SK-N-MC (cell line): Measurements from ENCODE around the gene LINC01488.

Experiments
- DNase-seq: peaks from one replicate; pipeline ENCODE4 v3.0.0-alpha.2; 2011; ENCODE audit warnings: low read depth, low spot score
- H3K27ac ChIP-seq: fragments of 200-600 bp; sonication (generic); 2 replicates; pipeline ENCODE4 v1.5.1; 2016; ENCODE audit warnings: mixed run types
- H3K36me3 ChIP-seq: fragments of 200-600 bp; sonication (generic); 2 replicates; pipeline ENCODE4 v1.6.1; 2017; ENCODE audit warnings: antibody characterized with exemption, low read length, mixed read lengths; ENCODE audit not compliant: insufficient read depth
- H3K4me3 ChIP-seq: fragments of 200-600 bp; sonication (generic); 2 replicates; pipeline ENCODE4 v1.5.1; 2016
- H3K9ac ChIP-seq: fragments of 200-600 bp; sonication (generic); 2 replicates; pipeline ENCODE4 v1.8.0; 2017; ENCODE audit warnings: mixed run types, mixed read lengths; ENCODE audit not compliant: insufficient read length
- H3K9me3 ChIP-seq: fragments of 200-600 bp; sonication (generic); 2 replicates; pipeline ENCODE4 v1.6.1; 2017; ENCODE audit warnings: low read depth, mild to moderate bottlenecking, antibody characterized with exemption, low read length, moderate library complexity, mixed read lengths
- EZH2 ChIP-seq: fragments of 200-600 bp; sonication (generic); IDR thresholded peaks from one replicate; pipeline ENCODE4 v1.6.1; 2017; ENCODE audit warnings: antibody characterized with exemption
- FOXP2 ChIP-seq: optimal IDR thresholded peaks from 2 replicates; pipeline ENCODE3; 2011; ENCODE audit warnings: mild to moderate bottlenecking, moderate library complexity; ENCODE audit not compliant: insufficient read depth; ENCODE audit errors: extremely low read length, control extremely low read depth
- POLR2AphosphoS5 ChIP-seq: IDR thresholded peaks from 2 replicates; pipeline ENCODE4 v1.6.1; 2012; ENCODE audit warnings: mild to moderate bottlenecking, low read depth, low read length, borderline replicate concordance

LINC01488 gene

DNA sequence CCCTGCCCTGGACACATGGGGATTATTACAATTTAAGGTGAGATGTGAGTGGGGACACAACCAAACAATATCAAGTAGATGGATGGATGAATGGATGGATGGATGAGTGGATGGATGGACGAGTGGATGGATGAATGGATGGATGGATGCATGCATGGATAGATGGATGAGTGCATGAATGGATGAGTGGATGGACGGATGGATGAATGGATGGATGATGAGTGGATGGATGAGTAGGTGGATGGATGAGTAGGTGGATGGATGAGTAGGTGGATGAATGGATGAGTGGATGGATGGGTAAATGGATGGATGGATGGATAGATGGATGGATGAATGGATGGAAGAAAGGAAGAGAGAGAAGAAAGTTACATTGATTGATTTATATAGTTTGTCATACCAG, 859 bp downstream of the LINC01488 start:
- H3K9me3 ChIP-seq = no peaks in the 10 kb centered on the region
- no peaks in the 10 kb centered on the region for H3K36me3 ChIP-seq
- TF ChIP-seq FOXP2 (no peak), EZH2 (no peak), POLR2AphosphoS5 (no peak)
- H3K4me3 ChIP-seq = no peak overlapping the region
- H3K9ac ChIP-seq = no peak overlapping the region
- no peak overlapping the region for H3K27ac ChIP-seq
- DNase-seq = no peak

DNA sequence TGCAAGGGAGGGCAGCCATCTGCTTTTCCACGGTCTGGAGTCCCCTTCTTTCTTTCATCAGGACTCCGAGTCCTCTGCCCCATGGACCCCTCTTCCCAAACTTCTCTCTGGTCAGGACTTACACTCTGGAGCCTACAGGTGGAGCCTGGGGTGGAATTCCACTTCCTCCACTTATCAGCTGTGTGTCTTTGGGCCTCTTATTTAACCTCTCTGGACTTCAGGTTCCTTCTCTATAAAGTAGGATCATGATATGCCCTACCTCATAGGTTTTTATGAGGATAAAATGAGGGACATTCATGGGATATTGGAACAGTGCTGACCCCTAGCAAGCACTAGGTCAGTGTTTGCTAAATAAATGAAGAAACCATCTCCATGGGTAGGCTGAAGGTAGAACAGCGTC, 1.7 kb downstream of the LINC01488 start:
- Histone ChIP-seq H3K9ac (no peak overlapping the region), H3K27ac (no peak overlapping the region), H3K36me3 (no peaks in the 10 kb centered on the region), H3K9me3 (no peaks in the 10 kb centered on the region), H3K4me3 (no peak overlapping the region)
- DNase-seq = no peak
- TF ChIP-seq POLR2AphosphoS5 (no peak), FOXP2 (no peak), EZH2 (no peak)

DNA sequence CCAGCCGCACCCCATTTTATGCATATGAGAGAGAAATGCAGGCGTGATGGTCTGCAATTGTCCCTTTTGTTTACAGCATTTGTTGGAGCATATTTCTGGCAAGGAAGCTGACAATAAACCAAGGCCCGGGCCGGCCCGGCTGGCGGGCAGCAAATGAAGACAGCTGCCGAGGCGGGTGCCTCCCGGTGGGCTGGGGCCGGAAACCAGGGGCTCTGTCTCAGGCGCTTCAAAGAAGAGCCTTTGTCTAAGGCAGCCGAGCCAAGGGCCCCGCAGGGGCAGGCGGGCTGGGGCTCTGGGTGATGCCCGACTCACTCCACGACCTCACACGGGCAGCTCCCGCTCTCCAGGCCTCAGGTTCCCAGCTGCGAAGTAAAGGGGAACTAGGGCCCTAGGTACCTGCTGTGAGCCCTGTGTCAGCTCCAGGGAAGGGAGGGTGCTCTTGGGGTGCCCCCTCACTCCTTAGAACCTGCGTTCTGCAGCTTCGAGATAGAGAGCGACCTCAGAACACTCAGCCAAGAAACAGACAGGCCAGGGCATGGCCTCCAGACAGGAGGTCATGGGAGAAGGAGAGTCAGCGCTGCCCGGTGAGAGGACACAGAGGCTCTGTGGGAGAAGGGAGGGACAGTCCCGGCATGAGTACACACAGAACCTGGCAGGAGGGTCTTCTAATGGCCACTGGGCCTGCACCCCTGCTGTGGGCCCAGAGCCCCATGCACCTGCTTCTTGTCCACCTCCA, 2.4 kb downstream of the LINC01488 start:
- DNase-seq = no peak
- TF ChIP-seq EZH2 = no peak
- no peak for TF ChIP-seq POLR2AphosphoS5
- TF ChIP-seq FOXP2 = no peak

GRCh38 chr11:69484427-69485259, 3.2 kb downstream of the LINC01488 start:
- Histone ChIP-seq H3K9me3 (no peaks in the 10 kb centered on the region), H3K36me3 (no peaks in the 10 kb centered on the region), H3K4me3 (no peak overlapping the region), H3K27ac (no peak overlapping the region), H3K9ac (no peak overlapping the region)
- TF ChIP-seq POLR2AphosphoS5 = no peak
- TF ChIP-seq EZH2 = no peak
- no peak for TF ChIP-seq FOXP2
- no peak for DNase-seq

More for the DNA sequence above, 2.4 kb downstream of the LINC01488 start:
- Histone ChIP-seq H3K9ac (no peak overlapping the region), H3K9me3 (no peaks in the 10 kb centered on the region), H3K4me3 (no peak overlapping the region), H3K36me3 (no peaks in the 10 kb centered on the region), H3K27ac (no peak overlapping the region)

- TF ChIP-seq FOXP2 = no peak
- no peak for TF ChIP-seq EZH2
- no peak for TF ChIP-seq POLR2AphosphoS5
- no peak for DNase-seq
- Histone ChIP-seq H3K4me3 (no peak overlapping the region), H3K27ac (no peak overlapping the region), H3K9ac (no peak overlapping the region), H3K9me3 (no peaks in the 10 kb centered on the region), H3K36me3 (no peaks in the 10 kb centered on the region)
Measured at GRCh38 chr11:69485337-69486041, 4.0 kb downstream of the LINC01488 start.

DNA sequence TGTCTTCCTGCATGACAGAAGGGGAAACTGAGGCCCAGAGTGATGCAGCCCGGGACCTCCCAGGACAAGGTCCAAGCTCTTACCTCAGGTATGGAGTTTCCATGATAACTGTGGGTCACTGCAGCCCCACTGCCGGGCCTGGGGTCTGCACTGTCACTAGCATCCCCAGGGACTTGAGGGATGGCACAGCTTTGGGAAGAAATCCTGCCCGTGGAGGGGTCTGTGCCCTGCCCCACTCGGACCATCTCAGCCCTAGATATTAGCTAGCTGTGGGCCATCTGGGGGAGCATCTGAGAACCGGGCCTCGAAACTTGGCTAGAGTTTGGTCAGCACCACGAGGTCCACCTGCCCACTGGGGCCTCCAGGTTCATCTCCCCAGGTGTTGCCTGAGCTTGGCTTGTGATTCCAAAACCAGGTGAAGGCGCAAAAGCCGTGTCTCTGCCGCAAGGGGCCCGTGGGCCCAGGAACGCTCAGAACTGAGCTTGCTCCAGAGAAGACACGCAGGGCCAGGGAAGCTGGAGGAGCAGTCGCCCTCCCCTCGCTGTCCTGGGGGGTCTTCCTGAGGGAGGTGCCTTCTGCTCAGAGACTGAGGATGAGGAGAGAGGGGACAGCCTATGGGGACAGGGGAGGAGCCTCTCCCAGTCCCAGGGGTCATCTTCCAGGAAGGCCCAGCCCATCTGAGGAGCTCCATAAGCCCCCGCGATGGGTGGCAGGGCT, 4.8 kb downstream of the LINC01488 start:
- TF ChIP-seq FOXP2 = no peak
- no peak for TF ChIP-seq EZH2
- no peak for TF ChIP-seq POLR2AphosphoS5
- no peak for DNase-seq
- Histone ChIP-seq H3K36me3 (no peaks in the 10 kb centered on the region), H3K9ac (no peak overlapping the region), H3K4me3 (no peak overlapping the region), H3K9me3 (no peaks in the 10 kb centered on the region), H3K27ac (no peak overlapping the region)

GRCh38 chr11:69486773-69487291, 5.4 kb downstream of the LINC01488 start:
- H3K27ac ChIP-seq = no peak overlapping the region
- H3K9ac ChIP-seq = no peak overlapping the region

More at GRCh38 chr11:69486773-69487291, 5.4 kb downstream of the LINC01488 start:
- Histone ChIP-seq H3K9me3 (no peaks in the 10 kb centered on the region), H3K36me3 (no peaks in the 10 kb centered on the region), H3K4me3 (no peak overlapping the region)
- DNase-seq = no peak
- TF ChIP-seq FOXP2 (no peak), EZH2 (no peak), POLR2AphosphoS5 (no peak)
